Activated CD4-positive, alpha-beta T cell treated with anti-CD3 and anti-CD28 coated beads, Interleukin-2, amount 50 U/mL, for 24 hours (primary cell): ENCODE data around the gene RANBP3.
"Not testable (repeated sequence)": the region's sequence is repeated elsewhere in the genome, so short reads cannot be mapped to it uniquely, and the experiment has no call there.

ENCODE experiments used
- DNase-seq, 2 donors: peaks; one replicate each; pipeline ENCODE4 v3.0.0-alpha.2; 2020; ENCODE audit warnings: low read depth in 1 of 2, low spot score in 1 of 2

RANBP3 gene

GRCh38 chr19:5889288-5889971 lies 88.5 kb downstream of the RANBP3 start:
- DNase-seq = no peak

- not testable (repeated sequence) for DNase-seq
These were observed 93.7 kb downstream of the RANBP3 start for GRCh38 chr19:5884065-5884811.

- DNase-seq = not testable (repeated sequence)
These were observed 94.6 kb downstream of the RANBP3 start for GRCh38 chr19:5883157-5883873.

- DNase-seq = no peak
These were observed 95.4 kb downstream of the RANBP3 start for GRCh38 chr19:5882421-5882968.

DNA sequence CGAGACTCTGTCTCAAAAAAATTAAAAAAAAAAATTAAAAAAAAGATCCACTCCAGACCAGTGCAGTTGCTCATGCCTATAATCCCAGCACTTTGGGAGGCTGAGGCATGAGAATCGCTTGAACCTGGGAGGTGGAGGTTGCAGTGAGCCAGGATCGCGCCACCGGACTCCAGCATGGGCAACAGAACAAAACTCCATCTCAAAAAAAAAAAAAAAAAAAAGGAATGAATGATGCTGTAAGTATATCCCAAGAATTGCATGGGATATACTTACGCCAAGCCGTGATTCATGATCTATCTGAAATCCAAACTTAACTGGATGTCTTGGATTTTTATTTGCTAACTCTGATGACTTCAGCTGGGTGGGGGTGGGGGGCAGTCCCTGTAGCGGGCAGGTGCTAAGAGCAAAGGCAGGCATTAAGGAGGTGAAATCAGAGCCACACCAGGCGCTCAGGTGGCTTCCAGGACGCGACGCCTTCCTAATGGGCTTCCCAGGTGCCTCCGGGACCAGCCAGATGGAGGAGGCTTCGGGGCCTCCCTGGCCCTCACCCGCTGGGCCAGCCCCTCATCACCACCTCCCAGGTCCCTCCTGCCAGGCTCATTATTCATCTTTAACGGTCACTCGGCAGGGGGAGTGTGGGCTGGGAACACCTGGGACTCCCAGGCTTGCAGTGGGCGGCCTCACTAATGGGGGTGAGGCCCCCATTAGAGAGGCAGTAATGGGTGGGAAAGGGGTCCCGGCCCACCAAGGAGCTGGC lies 96.2 kb downstream of the RANBP3 start:
- no peak for DNase-seq

DNA sequence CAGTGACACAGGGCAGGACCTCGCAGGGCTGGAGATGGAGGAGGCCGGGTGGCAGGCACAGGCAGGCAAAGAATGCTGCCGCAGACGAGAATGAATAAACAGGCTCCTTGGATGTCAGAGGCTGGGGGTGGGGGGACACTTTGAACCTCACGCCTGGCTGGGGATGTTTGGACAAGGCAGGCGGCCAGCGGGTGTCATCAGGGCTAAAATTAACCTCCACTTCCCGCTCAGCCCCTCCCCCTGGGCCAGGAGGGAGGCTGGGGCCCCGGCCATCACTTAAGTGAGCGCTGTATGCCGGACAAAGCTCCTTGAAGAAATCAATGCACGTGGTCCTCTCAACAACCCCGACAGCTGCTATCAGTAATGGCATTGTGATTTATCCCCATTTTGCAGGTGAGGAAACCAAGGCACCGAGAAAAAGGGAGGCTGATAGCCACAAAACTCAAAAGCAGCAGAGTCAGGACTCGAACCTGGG lies 97.3 kb downstream of the RANBP3 start:
- no peak for DNase-seq

DNA sequence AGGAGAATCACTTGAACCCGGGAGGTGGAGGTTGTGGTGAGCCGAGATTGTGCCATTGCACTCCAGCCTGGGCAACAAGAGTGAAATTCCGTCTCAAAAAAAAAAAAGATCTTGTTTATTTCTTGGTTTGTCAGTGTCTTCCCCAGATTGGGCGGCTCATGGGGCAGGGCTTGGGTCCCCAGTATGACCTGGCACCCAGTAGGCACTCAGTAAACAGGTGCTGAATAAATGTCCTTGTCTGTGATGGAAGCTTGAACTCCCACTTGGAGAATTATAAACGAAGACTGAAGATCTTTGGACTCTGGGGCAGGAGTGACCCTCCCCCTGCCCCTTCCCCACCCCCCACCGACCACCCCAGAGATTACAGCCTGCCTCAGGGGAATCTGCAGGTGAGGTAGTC lies 97.7 kb downstream of the RANBP3 start:
- no peak for DNase-seq

DNA sequence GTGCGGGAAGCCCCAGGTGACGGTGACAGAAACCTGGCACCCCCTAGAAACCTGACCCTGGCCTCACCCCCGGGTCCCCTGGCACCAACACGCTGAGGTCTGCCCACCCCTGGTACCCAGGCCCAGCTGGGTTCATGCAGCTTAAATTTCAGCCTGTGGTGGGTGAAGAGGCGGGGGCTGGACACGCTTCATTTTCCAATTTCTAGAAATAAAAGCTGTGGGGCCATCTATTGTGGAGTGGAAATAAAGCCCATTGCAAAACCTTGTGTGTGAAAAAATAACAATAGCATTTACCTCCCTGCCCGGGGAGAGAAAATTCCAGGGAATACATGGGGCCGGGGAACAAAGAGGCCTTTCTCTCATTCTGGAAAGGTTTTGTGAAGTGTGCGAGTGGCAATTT lies 100.1 kb downstream of the RANBP3 start:
- DNase-seq = no peak

DNA sequence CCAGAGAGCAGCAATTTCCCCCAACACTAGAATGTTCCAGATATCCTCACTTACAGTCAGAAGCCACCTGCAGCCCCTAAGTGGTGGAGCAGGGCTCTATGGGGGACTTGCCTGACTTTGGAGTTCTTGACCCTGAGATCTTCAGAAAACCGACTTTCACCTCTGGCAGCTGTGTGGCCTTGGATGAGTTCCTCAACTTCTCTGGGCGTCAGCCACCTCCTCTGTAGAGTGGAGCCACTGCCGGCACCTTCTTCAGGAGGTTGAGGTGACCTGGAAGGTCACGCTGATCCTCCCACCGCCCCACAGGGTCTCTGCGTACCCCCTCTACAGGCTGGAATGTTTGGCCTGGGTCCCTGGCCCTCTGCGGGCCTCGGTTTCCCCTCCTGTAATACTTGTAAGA lies 100.5 kb downstream of the RANBP3 start:
- DNase-seq = no peak

DNA sequence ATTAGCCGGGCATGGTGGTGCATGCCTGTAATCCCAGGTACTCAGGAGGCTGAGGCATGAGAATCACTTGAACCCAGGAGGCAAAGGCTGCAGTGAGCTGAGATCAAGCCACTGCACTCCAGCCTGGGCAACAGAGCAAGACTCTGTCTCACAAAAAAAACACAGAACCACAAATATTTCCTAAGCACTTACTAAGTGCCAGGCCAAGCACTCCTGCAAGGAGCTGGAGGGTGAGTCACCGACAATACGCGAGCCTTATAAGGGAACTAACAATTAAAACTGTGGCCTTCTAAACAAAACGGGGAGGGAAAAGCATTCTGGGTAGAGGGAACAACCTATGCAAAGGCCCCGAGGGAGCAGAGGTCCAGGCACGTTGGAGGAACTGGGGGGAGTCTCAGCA lies 103.4 kb downstream of the RANBP3 start:
- DNase-seq = not testable (repeated sequence)

GRCh38 chr19:5873617-5874199 lies 104.2 kb downstream of the RANBP3 start:
- no peak for DNase-seq

DNA sequence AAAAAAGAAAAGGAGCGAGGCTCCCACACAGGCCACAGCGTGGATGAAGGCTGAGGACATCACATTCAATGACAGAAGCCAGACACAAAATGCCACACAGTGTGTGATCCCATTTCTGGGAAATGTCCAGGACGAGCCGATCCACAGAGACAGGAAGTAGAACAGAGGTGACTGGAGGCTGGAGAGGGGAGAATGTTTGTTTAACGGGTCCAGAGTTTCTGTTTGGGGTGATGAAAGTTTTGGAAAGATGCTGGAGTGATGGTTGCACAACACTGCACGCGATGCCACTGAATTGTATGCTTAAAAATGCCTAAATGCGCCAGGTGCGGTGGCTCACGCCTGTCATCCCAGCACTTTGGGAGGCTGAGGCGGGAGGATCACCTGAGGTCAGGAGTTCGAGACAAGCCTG lies 107.0 kb downstream of the RANBP3 start:
- DNase-seq = no peak

DNA sequence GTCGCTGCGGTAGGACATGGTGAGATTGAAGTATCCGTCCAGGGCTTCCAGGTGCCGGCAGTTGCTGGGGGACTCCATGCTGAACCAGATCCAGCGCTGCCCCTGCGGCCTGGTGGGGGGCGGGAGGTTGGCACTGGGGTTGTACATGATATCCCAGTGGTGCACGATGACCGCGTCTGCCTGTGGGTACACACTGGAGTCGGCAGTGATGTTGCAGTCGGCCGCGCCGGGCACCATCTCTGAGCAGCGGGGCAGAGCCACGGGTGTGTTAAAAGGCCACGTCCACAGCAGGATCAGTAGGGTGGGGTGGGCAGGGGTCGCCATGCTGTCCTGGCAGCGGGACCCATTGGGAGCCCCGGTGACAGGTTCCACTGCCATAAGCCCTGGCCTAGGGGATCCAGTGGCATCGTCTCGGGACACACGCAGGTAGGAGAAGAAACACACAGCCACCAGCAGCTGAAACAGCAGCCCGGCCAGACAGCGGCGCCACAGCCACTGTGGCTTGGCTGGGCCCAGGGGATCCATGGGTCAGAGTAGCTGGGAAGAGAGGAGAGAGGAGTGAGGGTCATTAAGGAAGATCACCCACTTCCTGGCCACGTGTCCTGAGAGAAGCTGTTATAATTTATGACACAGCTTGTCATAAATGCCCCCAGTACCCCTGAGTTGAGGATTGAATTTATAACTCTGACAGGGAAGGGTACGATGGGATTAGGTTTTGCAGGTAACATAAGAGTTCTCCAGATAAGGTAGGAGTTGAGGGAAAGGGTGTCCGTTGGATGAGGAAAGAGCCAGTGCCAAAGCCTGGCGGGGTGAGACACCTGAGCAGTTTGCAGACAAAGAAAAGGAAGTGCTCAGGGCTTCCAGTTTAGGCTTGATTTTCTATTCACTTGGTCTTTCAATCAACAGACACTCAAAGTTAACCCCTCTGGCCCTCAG lies 110.5 kb downstream of the RANBP3 start:
- DNase-seq = no peak
